Ovary (tissue), 9 donors: ENCODE results near the gene LZTS3. TPM values are rescaled to one million over a fixed set of nuclear protein-coding genes. Genes with fewer than 3 reads are reported as not detected.
"Not testable (repeated sequence)": the region's sequence is repeated elsewhere in the genome, so short reads cannot be mapped to it uniquely, and the experiment has no call there.

ENCODE experiments used
- DNase-seq, 5 donors: peaks; one replicate each; pipeline ENCODE4 v3.0.0-alpha.2; 2019 to 2020
- H3K27ac ChIP-seq, 2 donors: fragments of 200-600 bp; one replicate each; pipeline versions ENCODE4 v1.5.1 to v1.8.0; 2019 to 2022
- H3K27me3 ChIP-seq: fragments of 200-600 bp; one replicate; pipeline ENCODE4 v1.8.0; 2022
- H3K36me3 ChIP-seq: fragments of 200-600 bp; sonication (generic); one replicate; pipeline ENCODE4 v1.5.1; 2019
- H3K4me1 ChIP-seq: one replicate; pipeline ENCODE4 v1.8.1; 2013; ENCODE audit warnings: mild to moderate bottlenecking, moderate library complexity; ENCODE audit not compliant: insufficient read depth
- H3K4me3 ChIP-seq: fragments of 200-600 bp; sonication (generic); one replicate; pipeline ENCODE4 v1.5.1; 2017
- H3K9me3 ChIP-seq, 2 donors: fragments of 200-600 bp in 1 of 2; sonication (generic) in 1 of 2; one replicate each; pipeline versions ENCODE4 v1.5.1 to v1.8.1; 2013 to 2019; ENCODE audit warnings: mild to moderate bottlenecking in 1 of 2, moderate library complexity in 1 of 2
- CTCF ChIP-seq, 3 donors: fragments of 450-650 bp in 2 of 3; fragments of 200-600 bp in 1 of 3; IDR thresholded peaks; one replicate each; pipeline versions ENCODE4 v1.5.1 to v1.8.0; 2016 to 2022; ENCODE audit warnings: antibody characterized with exemption in 3 of 3, mild to moderate bottlenecking in 1 of 3
- EP300 ChIP-seq: sonication (generic); formaldehyde crosslinking; IDR thresholded peaks from one replicate; pipeline ENCODE4 v1.6.1; 2017; ENCODE audit warnings: antibody characterized with exemption
- POLR2A ChIP-seq: fragments of 450-650 bp; IDR thresholded peaks from one replicate; pipeline ENCODE4 v1.6.1; 2017; ENCODE audit warnings: antibody characterized with exemption, mild to moderate bottlenecking, moderate library complexity
- WGBS, 3 donors: extraction: QIAGEN DNeasy Blood & Tissue Kit in 1 of 3; methylation state at CpG; one replicate each; pipeline versions ENCODE4 v1.1.5 to v1.1.7; 2013 to 2017; 5-methylcytosine and 5-hydroxymethylcytosine counted together
- intact Hi-C, 4 donors: fragments of 100-400 bp; cut with DNase I; formaldehyde crosslinking; loops; one replicate each; pipeline versions ENCODE4 v1.11.0 to v1.15.1; 2022 to 2023
- polyA plus RNA-seq, 2 donors: library from polyadenylated mRNA; stranded (reverse); fragments of 200-250 nt in 1 of 2; fragments of 350-450 nt in 1 of 2; fragmentation: Illumina TruSeq in 1 of 2; extraction: RNeasy Lipid Tissue Mini Kit (QIAGEN cat#74804) in 1 of 2; gene quantifications; one replicate each; pipeline ENCODE4 v1.2.3, GENCODE V29; 2013 to 2014
- total RNA-seq, 7 donors: library from RNA; depleted of rRNA in 2 of 7; stranded (reverse); fragments of >200 nt in 2 of 7; fragmentation: NEBNext Ultra II Directional in 3 of 7; extraction: Animal tissue kit (Norgen Biotek cat#: 25700) in 3 of 7; gene quantifications; one replicate each; pipeline versions ENCODE4 v1.1.0 to v1.2.4, GENCODE V29; 2016 to 2023
- donor health status: DM: no; HTN: no; CAD: no; lungs with moderate emphysema.
- donor health status: DM: no; HTN: no; CAD: no.
- donor health status: Bipolar disorder and iron deficiency.
- donor health status: DM: yes; HTN: yes; CAD: no.
- donor health status: DM: no; HTN: no; CAD: no.
- donor health status: DM: yes; HTN: yes; CAD: no.

Gene LZTS3
- total and polyA plus RNA-seq, 9 donors = 4.2 to 27.4 (median 18.2) TPM

GRCh38 chr20:3188823-3189413 lies 15.6 kb upstream of the LZTS3 start:
- no peaks in the 10 kb centered on the region for H3K4me1 ChIP-seq
- intact Hi-C loops = no loop called here
- no peak overlapping the region for H3K27ac ChIP-seq
- 74 to 82% (median 77%) methylated on average over 3 of the region's 3 CpGs for WGBS, 3 donors
- H3K36me3 ChIP-seq = no peaks in the 10 kb centered on the region
- H3K27me3 ChIP-seq = no peaks in the 10 kb centered on the region
- DNase-seq = no peak
- TF ChIP-seq CTCF (IDR thresholded peaks at IDR 0.05) (no peak), EP300 (no peak), POLR2A (no peak)
- H3K9me3 ChIP-seq = no peaks in the 10 kb centered on the region
- H3K4me3 ChIP-seq = no peak overlapping the region

GRCh38 chr20:3187861-3188260 lies 14.5 kb upstream of the LZTS3 start:
- H3K27me3 ChIP-seq, H3K27ac ChIP-seq, H3K4me3 ChIP-seq, DNase-seq, intact Hi-C loops, H3K9me3 ChIP-seq, H3K36me3 ChIP-seq, H3K4me1 ChIP-seq: not testable (repeated sequence)
- 94 to 95% (median 94%) methylated on average over 9 of the region's 9 CpGs for WGBS, 3 donors

GRCh38 chr20:3183896-3184612 lies 10.7 kb upstream of the LZTS3 start:
- WGBS, 3 donors = 84 to 93% (median 91%) methylated on average over 3 of the region's 3 CpGs
- no peak for TF ChIP-seq POLR2A
- no peak for TF ChIP-seq EP300
- no peak for TF ChIP-seq CTCF (IDR thresholded peaks at IDR 0.05)

GRCh38 chr20:3182429-3182828 lies 9.1 kb upstream of the LZTS3 start:
- DNase-seq, H3K27ac ChIP-seq, H3K9me3 ChIP-seq, intact Hi-C loops, H3K27me3 ChIP-seq, H3K4me1 ChIP-seq, H3K4me3 ChIP-seq, H3K36me3 ChIP-seq: not testable (repeated sequence)
- 96 to 98% (median 97%) methylated on average over 5 of the region's 5 CpGs for WGBS, 3 donors

More at GRCh38 chr20:3183896-3184612, 10.7 kb upstream of the LZTS3 start:
- no peaks in the 10 kb centered on the region for H3K4me1 ChIP-seq
- H3K27me3 ChIP-seq = no peaks in the 10 kb centered on the region
- no peak for DNase-seq
- intact Hi-C loops = no loop called here
- H3K36me3 ChIP-seq = no peaks in the 10 kb centered on the region
- H3K27ac ChIP-seq = no peak overlapping the region
- no peak overlapping the region for H3K4me3 ChIP-seq
- H3K9me3 ChIP-seq = no peaks in the 10 kb centered on the region

- no peak for DNase-seq
- H3K4me3 ChIP-seq = no peak overlapping the region
- no peaks in the 10 kb centered on the region for H3K36me3 ChIP-seq
- no peak overlapping the region for H3K27ac ChIP-seq
- no peaks in the 10 kb centered on the region for H3K27me3 ChIP-seq
- no peak for TF ChIP-seq POLR2A
- 70 to 75% (median 70%) methylated on average over 5 of the region's 5 CpGs for WGBS, 3 donors
- H3K4me1 ChIP-seq = no peaks in the 10 kb centered on the region
- intact Hi-C loops = no loop called here
- no peaks in the 10 kb centered on the region for H3K9me3 ChIP-seq
Measured at GRCh38 chr20:3181270-3181669, 7.9 kb upstream of the LZTS3 start.

GRCh38 chr20:3180319-3180718 lies 7.0 kb upstream of the LZTS3 start:
- H3K27ac ChIP-seq = no peak overlapping the region
- H3K9me3 ChIP-seq = no peaks in the 10 kb centered on the region
- 60 to 80% (median 65%) methylated on average over 4 of the region's 4 CpGs for WGBS, 3 donors
- intact Hi-C loops = no loop called here
- no peaks in the 10 kb centered on the region for H3K27me3 ChIP-seq
- no peak for DNase-seq
- H3K4me3 ChIP-seq = no peak overlapping the region
- no peaks in the 10 kb centered on the region for H3K4me1 ChIP-seq
- H3K36me3 ChIP-seq = no peaks in the 10 kb centered on the region
- TF ChIP-seq EP300 = no peak
- TF ChIP-seq POLR2A = no peak
- no peak for TF ChIP-seq CTCF (IDR thresholded peaks at IDR 0.05)
